Kidney glomerular epithelial cell (primary cell): Measurements from ENCODE around the gene RAP1B.
A peak's percentile ranks its signal among the peaks of the same experiment; 100 is the strongest.

Source experiments
- DNase-seq: peaks from one replicate; lab custom pipeline; 2025; lab: John Stamatoyannopoulos, UW

RAP1B gene

DNA sequence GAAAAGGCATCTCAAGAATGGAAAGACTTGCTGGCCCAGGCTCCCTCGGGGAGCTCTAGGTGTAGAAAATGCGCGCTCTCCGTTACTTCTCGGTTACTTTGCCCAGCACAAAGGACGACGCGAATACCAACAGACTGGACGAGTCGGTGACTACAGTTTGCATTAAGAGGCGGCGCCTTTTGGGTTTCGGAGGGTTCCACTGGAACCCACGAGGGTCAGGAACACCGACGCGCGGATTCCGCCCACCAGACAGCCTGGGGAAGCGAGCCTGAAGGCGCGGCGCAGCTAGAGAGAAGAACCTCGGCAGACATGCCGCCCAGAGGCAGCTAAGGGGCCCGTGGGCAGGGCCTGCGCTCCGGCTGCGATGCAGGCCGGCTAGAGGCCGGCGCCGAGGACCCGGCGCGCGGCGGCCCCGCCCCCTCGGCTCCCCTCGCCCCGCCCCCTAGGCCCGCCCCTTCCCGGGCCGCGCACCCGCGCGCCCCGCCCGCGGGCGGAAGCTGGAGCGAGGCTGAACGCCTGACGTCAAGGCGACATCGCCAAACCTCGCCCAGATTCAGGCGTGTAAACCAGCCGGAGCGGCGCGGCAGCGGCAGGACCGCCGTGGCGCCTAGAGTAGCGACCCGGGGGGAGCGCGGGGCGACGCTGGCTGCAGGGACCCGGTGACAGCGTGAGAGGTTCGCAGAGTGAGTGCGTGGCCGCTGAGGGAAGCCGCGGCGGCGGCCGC lies at the start of gene RAP1B:
TSS of gene RAP1B (plus strand) at position 530 of the 724 bp plus-strand sequence. CDS start 37,826 bp downstream, outside the sequence.
- peak; percentile 91 for DNase-seq

DNA sequence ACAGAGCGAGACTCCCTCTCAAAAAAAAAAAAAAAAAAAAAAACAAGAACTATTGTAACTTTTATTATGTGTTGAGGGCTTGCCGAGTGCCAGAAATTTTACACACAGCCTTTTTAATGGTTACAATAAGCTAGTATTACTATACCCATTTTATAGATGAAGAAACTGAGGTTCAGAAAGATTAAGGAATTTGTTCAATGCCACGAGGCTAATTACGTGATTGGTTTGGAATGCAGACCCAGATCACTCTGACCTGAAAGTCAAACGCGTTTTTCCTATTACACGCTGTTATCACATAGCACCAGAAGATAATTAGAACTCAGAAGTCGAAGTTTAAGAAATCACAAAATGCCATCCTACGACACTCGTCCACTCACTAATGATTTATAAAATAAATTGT lies 48.9 kb upstream of the RAP1B start:
- no peak for DNase-seq

DNA sequence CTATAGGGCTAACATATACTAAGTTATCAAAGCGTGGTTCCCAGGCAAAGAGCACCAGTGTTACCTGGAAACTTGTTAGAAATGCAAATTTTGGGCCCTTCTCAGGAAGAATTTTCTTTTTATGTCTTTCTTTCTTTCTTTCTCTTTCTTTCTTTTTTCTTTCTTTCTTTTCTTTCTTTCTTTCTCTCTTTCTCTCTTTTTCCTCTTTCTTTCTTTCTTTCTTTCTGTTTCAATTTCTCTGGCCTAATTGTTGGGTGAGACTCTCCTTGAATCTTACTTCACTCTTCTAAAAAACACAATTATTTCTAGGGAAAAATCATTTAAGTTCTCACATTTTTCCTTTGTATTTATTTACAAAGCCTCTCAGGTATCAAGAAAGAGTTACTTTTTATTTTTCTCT lies 46.5 kb upstream of the RAP1B start:
- no peak for DNase-seq

DNA sequence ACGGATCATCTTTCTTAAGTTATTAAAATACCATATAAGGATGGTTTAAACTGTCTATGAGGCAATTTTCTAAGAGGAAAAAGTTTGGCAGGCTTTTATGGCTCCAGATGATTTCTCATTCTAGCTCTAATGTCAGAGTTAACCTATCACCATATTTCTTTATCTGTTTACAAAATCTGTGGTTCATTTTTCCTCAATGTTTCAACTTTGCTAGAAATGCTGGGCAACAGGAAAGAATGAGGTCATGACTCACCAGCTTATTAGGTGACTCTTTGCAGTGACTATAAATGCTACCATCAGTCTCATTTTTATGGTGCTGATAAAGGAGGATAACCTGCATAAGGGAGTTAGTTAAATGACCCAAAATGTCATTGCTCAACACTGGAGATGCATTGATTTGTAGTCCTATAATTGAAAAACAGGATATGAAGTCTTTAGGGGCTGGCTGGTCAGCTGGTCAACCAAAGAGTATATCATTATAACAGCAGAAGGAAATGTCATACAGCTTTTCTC lies 45.3 kb upstream of the RAP1B start:
- peak; percentile 69 for DNase-seq

DNA sequence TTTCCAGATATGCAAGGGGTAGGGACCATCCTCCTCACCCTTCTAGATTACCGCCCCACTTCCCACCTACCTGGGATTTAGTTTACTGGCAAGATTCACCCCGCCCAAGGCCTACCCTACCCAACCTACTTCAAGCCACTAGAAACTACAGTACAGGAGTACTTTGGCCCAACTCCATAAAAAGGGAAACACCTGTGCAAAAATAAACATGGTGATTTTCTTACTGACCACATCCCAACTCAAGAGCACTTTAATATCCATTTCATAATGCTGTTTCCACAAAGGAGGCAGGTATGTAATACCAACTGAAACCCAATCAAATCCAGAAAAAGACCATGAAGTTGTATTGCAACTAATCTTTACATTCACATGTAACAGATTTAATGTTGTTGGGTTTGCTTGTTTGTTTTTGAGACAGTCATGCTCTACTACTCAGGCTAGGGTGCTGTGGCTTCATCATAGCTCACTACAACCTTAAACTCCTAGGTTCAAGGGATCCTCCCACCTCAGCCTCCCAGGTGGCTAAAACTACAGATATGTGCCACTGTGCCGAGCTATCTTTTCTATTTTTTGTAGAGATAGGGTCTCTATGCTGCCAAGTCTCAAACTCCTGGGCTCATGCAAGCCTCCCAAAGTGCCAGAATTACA lies 41.7 kb upstream of the RAP1B start:
- DNase-seq: no peak

DNA sequence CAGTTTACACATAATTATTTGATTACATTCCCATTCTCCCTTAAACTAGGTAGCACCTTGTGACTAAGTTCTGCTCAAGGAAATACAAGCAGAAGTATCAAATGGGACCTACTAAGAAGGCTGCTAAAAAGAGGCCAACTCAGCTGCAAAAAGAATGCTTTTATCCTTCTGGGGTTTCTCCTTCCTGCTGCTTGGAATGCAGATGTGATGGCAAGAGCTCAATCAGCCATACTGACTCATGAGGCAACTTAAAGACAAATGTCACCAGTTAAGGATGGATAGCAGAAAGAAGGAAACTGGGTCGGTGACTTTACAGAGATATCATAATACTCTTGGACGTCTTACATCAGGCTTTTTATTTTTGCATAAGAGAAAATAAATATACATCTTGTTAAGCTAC lies 38.0 kb upstream of the RAP1B start:
- no peak for DNase-seq

DNA sequence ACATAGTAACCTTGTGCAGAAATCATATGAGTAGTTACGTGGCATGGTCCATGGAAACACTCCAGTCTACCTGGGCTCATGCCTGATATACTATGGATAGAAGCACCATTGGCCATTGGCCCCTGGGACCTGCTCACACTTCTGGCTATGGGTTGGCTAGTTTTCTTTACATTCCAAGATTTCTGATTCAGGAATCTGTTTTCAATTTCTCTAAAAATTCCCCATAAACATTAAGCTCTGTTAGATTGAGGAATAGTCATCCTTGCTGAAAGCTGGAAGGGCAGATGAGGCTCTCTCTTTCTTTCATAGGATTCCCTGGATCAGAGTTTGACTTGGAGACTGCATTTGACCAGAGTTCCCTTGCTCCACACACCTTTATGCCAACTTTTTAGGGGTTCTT lies 37.3 kb upstream of the RAP1B start:
- no peak for DNase-seq

DNA sequence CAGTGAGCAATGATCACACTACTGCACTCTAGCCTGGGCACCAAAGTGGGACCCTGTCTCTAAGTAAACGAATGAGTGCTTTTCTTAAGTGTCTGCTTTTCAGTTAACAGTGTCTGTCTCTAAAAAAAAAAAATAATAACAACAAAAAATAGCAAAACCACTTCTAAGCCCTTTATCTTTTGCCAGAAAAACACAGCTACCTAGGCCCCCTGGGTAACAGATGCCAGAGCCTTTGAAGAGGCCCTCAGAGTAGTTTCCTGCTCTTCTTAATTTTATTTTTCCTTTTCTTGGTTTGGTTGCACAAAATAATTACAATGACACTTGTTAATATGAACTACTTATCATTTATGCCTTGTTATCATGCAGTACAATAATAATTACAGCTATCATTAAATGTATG lies 32.8 kb upstream of the RAP1B start:
- no peak for DNase-seq

DNA sequence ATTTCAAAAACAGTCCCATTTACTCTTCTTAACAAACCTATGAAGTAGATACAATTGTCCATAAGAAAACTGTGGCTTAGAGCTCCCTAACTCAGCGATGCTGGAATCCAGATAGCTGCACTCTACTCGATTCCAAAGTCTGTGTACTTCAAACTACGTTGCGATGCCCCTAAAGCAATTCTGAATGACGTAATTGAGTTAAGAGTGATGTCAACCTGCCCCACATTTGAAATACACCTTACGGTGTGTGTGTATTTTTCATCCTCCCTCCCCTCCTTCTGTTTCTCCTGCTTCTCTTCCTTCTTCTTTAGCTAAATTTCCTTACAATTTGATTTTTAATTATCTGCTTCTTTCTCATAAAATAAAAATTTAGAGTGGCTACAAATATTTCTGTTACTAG lies 31.9 kb upstream of the RAP1B start:
- DNase-seq: no peak

DNA sequence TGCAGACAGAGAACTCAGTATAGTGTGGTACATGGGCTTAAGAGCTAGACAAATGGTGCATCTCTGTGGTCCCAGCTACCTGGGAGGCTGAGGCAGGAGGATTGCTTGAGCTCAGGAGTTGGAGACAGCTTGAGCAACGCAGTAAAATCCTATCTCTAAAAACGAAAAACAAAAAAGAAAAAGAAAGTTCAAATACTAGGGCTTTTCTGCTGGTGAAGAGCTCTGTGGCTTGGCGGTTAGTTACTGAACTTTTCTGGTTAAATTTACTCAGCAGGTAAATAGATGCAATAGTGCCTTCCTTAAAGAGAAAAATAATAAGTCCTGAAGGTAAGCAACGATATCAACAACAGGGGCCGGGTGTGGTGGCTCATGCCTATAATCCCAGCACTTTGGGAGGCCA lies 31.4 kb upstream of the RAP1B start:
- DNase-seq: no peak

DNA sequence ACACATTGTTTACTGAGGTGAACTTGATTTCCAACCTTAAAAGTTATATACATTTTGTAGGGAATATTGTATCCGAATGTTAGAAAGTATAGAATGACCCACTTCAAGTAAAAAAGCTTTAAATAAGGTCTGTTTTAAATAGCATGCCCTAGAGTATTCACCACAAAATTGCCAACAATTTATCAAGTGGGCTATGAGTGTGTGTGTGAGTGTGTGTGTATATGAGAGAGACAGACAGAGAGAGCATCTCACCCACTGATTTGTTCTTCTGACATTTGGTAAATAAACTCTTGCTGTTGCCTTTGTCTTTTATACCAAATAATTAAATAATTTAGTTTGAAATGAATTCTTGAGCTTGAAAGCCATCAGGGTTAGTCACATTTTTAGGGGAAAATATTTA lies 29.8 kb upstream of the RAP1B start:
- DNase-seq: no peak

DNA sequence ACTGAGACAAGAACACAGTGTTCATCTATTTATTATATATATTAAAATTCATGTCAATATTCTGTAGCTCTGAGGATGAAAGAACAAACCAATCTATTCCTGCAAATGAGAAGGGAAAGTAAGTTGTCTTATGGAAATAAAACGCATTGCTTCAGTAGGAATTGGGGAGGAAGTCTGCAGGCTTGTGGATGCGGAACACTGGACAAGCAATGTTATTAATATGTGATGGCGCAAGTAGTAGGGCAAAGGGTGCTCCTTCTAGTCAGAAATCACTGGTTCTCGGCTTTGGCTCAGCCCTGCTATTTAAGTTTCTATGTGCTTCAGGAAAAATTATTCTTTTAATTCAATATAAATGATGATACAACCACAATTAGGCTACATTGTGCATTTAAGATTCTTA lies 28.8 kb upstream of the RAP1B start:
- peak; percentile 58 for DNase-seq

DNA sequence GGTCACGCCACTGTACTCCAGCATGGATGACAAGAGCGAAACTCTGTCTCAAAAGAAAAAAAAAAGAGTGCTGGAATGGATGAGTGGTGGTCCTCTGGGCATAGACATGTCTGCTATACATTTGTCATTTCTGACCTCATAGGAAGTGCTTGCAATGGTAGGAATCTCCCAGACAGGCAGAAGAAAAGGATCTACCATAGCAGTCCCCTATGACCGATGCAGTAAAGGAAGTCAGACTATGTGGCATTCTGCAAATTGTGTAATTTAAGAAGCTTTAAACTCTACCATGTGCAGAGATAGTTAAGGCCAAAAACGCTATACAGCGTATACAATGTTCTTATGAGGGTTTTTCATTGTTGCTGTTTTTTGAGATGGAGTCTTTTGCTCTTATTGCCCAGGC lies 24.7 kb upstream of the RAP1B start:
- no peak for DNase-seq

DNA sequence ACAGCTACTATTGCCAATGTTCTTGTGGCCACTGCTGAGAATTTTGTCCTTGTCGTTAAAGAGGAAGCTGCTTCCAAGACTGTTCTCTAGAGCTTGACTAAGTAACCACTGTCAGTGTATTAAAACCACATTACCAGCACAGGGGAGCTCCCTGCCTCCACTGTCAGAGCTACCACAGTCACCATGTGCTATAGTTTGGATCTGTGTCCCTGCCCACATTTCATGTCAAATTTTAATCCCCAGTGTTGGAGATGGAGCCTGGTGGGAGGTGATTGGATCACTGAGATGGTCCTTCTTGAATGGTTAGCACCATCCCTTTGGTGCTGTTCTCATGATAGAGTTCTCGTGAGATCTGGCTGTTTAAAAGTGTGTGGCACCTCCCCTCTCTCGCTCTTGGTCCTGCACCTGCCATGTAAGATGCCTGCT lies 23.2 kb upstream of the RAP1B start:
- DNase-seq: no peak

DNA sequence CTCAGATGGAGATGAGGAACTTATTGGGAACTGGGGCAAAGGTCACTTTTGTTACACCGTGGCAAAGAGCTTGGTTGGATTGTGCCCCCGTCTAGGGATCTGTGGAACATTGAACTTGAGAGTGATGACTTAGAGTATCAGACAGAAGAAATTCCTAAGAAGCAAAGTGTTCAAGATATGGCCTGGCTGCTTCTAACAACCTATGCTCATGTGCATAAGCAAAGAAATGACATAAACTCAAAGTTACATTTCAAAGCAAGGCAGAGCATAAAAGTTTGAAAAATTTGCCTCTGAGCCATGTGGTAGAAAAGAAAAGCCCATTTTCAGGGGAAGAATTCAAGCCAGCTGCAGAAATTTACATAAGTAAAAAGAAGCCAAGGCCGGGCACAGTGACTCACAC lies 21.5 kb upstream of the RAP1B start:
- DNase-seq: no peak

DNA sequence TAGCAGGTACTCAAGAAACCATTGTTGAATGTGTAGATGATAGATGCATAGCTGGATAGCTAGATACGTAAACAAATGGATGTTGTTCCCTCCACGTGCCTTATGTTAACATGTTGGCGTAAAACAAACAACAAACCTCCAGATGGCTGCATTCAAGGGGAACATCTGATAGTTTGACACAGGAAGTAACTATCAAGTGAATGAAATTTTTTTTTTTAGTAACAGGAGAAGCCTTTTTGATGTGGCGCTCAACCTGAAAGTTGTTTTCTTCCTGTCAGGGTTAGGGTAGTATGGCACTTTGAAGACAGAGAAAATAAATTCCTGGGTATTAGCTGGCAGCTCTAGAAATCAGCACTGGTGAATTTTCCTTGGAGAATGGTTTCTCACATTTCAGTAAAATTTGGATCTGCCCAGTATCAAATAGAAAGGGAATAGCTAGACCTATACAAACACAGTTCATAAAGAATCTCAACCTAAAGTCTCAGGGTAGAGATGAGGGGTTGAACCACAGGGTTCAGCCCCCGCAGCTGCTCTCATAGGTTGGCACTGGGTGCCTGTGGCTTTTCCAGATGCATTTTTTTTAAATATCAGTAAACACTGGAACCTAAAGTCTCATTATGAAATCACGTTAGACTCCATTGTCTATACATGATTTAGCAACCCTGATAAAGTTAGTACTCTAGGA lies 18.8 kb upstream of the RAP1B start:
- no peak for DNase-seq

DNA sequence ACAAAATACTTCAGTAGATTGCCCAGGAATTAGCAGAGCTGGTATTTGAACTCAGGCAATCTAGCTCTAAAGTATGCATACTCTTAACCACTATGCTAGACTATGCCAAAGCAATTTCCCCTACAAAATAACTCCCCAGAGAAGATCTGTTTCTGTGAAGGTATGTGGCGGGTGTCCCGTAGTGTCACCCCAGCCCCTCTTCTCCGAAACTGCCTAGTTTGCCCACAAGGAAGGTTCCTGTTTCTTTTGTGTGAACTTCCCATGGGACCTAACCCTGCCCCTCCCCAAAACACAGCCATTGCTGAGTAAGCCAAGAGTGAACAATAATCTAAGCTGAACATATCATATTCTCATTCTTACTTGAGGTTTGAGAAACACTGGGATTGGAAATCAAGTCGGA lies 15.5 kb upstream of the RAP1B start:
- DNase-seq: no peak

DNA sequence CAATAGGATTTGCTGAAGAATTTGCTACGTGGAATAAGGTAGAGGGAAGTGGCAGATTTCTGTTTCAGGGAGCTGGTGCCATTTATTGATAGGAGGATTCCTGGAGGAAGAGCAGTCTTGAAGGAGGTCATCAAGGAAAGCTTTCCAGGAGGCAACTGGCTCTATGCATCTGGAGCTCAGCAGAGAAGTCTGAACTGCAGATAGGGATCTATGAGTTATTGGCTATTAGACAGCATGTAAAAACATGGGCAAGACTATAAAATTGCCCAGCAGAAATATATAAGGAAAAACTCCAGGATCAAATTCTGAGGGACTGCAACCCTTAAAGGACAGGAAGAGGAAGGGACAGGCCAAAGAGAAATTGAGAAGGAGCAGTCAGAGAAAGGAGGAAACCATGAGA lies 8.9 kb upstream of the RAP1B start:
- DNase-seq: no peak

DNA sequence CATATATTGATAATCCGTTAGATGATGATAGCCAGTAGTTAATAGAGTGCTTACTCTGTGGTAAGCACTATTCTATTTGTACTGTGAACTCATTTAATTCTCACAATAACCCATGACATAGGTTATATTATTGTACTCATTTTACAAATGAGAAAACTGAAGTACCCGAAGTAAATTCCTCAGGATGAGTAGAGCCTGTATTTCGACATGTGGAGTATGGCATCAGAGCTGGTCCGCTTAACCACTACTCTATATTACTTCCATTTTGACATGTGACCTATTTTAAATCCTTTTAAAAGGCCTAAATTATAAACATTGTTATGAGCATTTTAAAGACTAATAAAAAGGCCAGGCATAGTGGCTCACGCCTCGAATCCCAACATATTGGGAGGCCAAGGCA lies 8.0 kb upstream of the RAP1B start:
- no peak for DNase-seq

DNA sequence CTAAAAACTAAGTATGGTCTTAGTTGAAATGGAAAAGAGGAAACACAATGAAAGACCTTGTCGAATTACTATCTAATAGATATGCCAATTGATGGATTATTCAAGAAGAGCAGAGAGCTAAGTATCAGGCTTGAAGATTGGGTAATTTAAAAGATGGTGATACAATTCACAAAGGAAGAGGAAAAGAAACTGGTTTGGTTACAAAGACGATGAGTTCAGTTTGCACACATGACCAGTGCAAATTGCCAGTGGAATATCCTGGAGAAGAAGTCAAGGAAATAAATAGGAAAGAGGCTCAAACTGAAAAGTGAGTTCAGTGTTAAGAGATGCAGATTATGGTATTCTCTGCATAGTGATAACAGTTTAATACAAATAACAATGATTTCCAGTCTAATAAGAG lies 2.5 kb upstream of the RAP1B start:
- DNase-seq: no peak

DNA sequence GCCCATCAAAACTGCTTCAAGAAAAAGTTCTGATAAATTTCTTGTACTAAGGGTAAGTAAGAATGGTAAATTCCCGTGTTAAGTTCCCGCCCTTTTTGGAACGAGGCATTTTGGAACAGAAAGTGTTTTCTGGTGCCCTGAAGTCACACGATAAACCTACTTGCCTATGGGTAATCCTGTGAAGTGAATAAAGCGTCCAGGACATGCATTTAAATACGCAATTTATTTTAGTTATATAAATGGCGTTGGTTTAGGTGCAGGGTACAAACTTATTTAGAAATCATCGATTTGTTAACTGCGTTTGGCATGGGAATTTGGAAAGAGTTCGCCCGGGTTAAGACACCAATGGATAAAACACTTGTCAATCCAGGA lies 715 bp upstream of the RAP1B start:
- no peak for DNase-seq

DNA sequence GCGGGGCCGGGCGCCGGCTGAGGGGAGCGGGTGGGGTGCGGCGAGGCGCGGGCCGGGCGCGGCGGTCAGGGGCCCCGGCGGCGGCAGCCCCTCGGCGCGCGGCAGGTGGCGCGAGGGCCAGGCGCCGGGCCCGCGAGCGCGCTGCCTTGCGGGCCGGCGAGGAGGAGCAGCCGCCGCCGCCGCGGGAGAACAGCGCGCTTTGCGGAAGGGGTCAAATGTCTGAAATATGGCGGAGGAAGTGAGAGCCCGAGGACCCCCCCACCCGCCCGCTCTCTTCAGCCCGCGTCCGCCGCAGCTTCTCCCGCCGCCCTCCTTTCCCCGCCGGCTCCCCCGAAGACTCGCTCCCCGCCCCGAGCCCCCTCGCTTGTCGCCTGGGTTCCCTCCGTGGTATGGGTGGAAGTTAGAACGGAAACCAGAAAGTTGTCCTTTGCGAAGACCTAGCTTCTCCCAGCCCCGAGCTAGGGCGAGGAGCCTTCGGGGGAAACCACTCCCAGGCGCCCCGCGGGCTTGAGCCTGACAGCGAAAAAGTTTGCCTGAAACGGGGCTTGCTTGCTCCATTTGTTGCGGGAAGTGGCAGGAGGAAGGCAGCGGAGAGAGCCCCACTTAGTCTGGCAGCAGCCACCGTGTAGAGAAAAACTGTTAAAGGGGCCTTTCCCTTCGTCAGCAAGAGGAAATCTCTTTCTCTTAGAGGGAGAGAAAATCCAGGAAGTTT lies 551 bp downstream of the RAP1B start:
- peak; percentile 45 for DNase-seq

DNA sequence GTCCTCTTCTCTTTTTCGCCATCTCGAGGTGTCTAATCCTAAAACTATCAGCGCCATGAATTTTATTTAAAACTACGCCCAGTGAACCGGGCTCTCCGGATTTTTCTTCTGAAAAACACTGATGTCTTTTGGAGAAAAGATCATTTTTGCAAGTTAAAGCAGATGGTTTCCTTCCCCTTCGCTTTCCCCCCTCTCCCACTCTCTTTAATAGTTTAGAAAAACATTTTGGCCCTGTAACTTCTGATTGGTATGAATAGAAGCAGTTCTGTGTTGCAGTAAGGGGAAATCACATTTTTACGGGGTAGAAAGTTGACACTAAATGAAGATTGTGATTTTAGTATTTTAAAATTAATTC lies 1.1 kb downstream of the RAP1B start:
- DNase-seq: no peak
